Activated CD4-positive, alpha-beta T cell treated with anti-CD3 and anti-CD28 coated beads, Interleukin-2, amount 10 ng/mL, durations not matched to agents 7 days and 5 days (primary cell): Measurements from ENCODE around the gene DISC1. TPM values are rescaled to one million over a fixed set of nuclear protein-coding genes. Genes with fewer than 3 reads are reported as not detected.
"Not testable (repeated sequence)": the region's sequence is repeated elsewhere in the genome, so short reads cannot be mapped to it uniquely, and the experiment has no call there.

ENCODE experiments used
- CTCF ChIA-PET: fragments of 350-600 bp; sonication (Branson Sonifier 250); formaldehyde crosslinking; loops from one replicate; lab custom pipeline; 2021; ENCODE audit warnings: antibody characterized with exemption; lab: Charles Lee
- POLR2A ChIA-PET: fragments of 350-600 bp; sonication (Branson Sonifier 250); formaldehyde crosslinking; loops from one replicate; lab custom pipeline; 2021; ENCODE audit warnings: antibody characterized with exemption; lab: Charles Lee
- DNase-seq: peaks from one replicate; pipeline ENCODE4 v3.0.0-alpha.2; 2020
- H3K27ac Mint-ChIP-seq: one replicate; pipeline ENCODE4 v1.8.0; 2021; ENCODE audit warnings: mild to moderate bottlenecking, moderate library complexity, mixed read lengths
- H3K27me3 Mint-ChIP-seq: one replicate; pipeline ENCODE4 v1.8.0; 2021; ENCODE audit warnings: mixed read lengths
- H3K36me3 Mint-ChIP-seq: one replicate; pipeline ENCODE4 v1.8.0; 2021; ENCODE audit warnings: low read depth, mixed read lengths
- H3K4me1 Mint-ChIP-seq: one replicate; pipeline ENCODE4 v1.8.0; 2021; ENCODE audit warnings: mixed read lengths
- H3K4me3 Mint-ChIP-seq: one replicate; pipeline ENCODE4 v1.8.0; 2021; ENCODE audit warnings: mild to moderate bottlenecking, moderate library complexity, mixed read lengths
- H3K9me3 Mint-ChIP-seq: one replicate; pipeline ENCODE4 v1.8.0; 2021; ENCODE audit warnings: mixed read lengths
- total RNA-seq, 2 experiments: library from RNA; stranded (reverse); gene quantifications; one replicate each; pipeline ENCODE4 v1.2.3, GENCODE V29; 2021

The DISC1 gene
- total RNA-seq, 2 experiments from 2014 or later: 13.3 to 17.0 TPM

GRCh38 chr1:231949277-231950091, 322.9 kb downstream of the DISC1 start:
- DNase-seq: no peak
- ChIA-PET POLR2A (no interaction called here), CTCF (interaction anchor here (0.7 kb wide), 1 partner anchor 970 kb away, joined by 3 read pairs; no protein-coding TSS in a partner anchor)
- no peak overlapping the region for H3K27ac Mint-ChIP-seq
- no peaks in the 10 kb centered on the region for H3K27me3 Mint-ChIP-seq
- no peak overlapping the region for H3K4me3 Mint-ChIP-seq
- peaks cover 2% of the 10 kb centered on the region for H3K9me3 Mint-ChIP-seq
- peaks cover 3% of the 10 kb centered on the region for H3K36me3 Mint-ChIP-seq
- no peaks in the 10 kb centered on the region for H3K4me1 Mint-ChIP-seq

GRCh38 chr1:231950331-231951128, 323.9 kb downstream of the DISC1 start:
- Mint-ChIP-seq H3K27me3 (no peaks in the 10 kb centered on the region), H3K27ac (no peak overlapping the region), H3K36me3 (no peaks in the 10 kb centered on the region), H3K4me3 (no peak overlapping the region), H3K4me1 (no peaks in the 10 kb centered on the region), H3K9me3 (no peaks in the 10 kb centered on the region)
- no peak for DNase-seq
- ChIA-PET POLR2A (no interaction called here), CTCF (interaction anchor here (0.6 kb wide), 1 partner anchor 63 kb away, joined by 3 read pairs; no protein-coding TSS in a partner anchor)

DNA sequence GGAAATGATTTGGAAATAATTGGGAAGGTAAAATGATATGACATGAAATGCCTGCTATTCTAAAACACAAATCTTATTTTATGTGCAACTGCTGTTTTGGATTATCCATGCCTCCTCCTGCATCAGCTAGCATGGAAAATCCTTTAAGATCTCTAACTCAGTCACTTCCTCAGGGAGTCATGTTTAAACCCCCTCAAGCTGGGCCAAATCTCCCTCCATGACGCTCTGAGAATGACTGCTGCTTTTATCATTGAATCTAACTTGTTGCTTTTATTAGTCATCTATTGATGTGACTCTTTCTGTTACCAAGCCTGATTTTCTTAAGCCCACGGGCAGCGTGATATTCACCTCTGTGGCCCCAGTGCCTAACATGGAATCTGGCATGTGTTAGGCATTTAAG, 324.8 kb downstream of the DISC1 start:
- POLR2A ChIA-PET: no interaction called here
- DNase-seq: no peak
- no peak overlapping the region for H3K4me3 Mint-ChIP-seq
- H3K27me3 Mint-ChIP-seq: no peaks in the 10 kb centered on the region
- CTCF ChIA-PET: no interaction called here
- H3K9me3 Mint-ChIP-seq: peaks cover 1% of the 10 kb centered on the region
- H3K4me1 Mint-ChIP-seq: no peaks in the 10 kb centered on the region
- no peak overlapping the region for H3K27ac Mint-ChIP-seq
- no peaks in the 10 kb centered on the region for H3K36me3 Mint-ChIP-seq

DNA sequence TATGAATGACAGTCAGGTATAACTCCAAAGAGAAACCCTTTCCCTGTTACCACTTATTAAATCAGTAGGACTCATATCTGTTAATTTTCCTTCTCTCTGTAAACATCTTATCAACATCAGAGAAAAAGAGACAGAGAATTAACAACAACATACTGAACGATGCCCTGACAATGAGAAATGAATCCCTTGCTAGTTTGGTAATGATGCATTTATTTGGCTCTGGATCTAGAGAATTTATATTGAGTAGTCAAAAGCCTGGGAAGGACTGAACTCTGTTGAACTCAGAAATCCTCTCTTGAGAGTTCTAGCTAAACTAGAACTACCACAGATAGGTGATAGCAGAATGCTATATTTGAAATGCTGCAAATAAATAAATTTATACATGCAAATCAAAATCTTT, 325.6 kb downstream of the DISC1 start:
- H3K4me1 Mint-ChIP-seq: no peaks in the 10 kb centered on the region
- no peak overlapping the region for H3K27ac Mint-ChIP-seq
- H3K36me3 Mint-ChIP-seq: no peaks in the 10 kb centered on the region
- CTCF ChIA-PET: no interaction called here
- POLR2A ChIA-PET: no interaction called here
- H3K27me3 Mint-ChIP-seq: no peaks in the 10 kb centered on the region
- H3K9me3 Mint-ChIP-seq: peaks cover 2% of the 10 kb centered on the region
- H3K4me3 Mint-ChIP-seq: no peak overlapping the region
- DNase-seq: no peak

- no peaks in the 10 kb centered on the region for H3K4me1 Mint-ChIP-seq
- H3K27ac Mint-ChIP-seq: no peak overlapping the region
- no peak for DNase-seq
- no peak overlapping the region for H3K4me3 Mint-ChIP-seq
- no peaks in the 10 kb centered on the region for H3K27me3 Mint-ChIP-seq
- POLR2A ChIA-PET: no interaction called here
- no peaks in the 10 kb centered on the region for H3K36me3 Mint-ChIP-seq
- CTCF ChIA-PET: no interaction called here
- peaks cover 2% of the 10 kb centered on the region for H3K9me3 Mint-ChIP-seq
Measured at GRCh38 chr1:231953660-231954059, 327.1 kb downstream of the DISC1 start.

GRCh38 chr1:231954751-231955150, 328.2 kb downstream of the DISC1 start:
- POLR2A ChIA-PET: no interaction called here

DNA sequence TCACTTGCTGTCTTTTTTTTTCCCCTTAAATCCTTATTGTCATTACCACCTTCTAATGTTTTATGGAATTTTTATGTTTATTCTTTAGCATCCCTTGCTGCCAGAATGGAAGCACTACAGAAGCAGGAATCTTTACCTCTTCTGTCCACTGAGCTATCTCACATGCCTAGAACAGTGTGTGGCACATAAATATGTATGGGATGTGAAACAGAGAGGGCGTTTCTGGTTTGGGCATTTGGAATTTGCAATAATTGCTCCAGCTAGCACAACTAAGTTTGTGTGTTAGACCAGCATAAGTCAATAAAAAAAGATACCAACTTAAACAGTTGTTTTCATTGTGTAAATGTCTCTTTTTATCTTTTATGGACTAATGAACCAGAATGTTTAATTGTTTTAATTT, 330.8 kb downstream of the DISC1 start:
- ChIA-PET POLR2A (no interaction called here), CTCF (no interaction called here)
- DNase-seq: no peak
- Mint-ChIP-seq H3K27me3 (no peaks in the 10 kb centered on the region), H3K27ac (no peak overlapping the region), H3K4me3 (no peak overlapping the region), H3K4me1 (no peaks in the 10 kb centered on the region), H3K9me3 (peaks cover 2% of the 10 kb centered on the region), H3K36me3 (peaks cover 7% of the 10 kb centered on the region)

More at GRCh38 chr1:231954751-231955150, 328.2 kb downstream of the DISC1 start:
- DNase-seq: no peak
- Mint-ChIP-seq H3K36me3 (peaks cover 5% of the 10 kb centered on the region), H3K4me3 (no peak overlapping the region), H3K27ac (no peak overlapping the region), H3K4me1 (no peaks in the 10 kb centered on the region), H3K9me3 (peaks cover 2% of the 10 kb centered on the region), H3K27me3 (no peaks in the 10 kb centered on the region)
- CTCF ChIA-PET: no interaction called here

- Mint-ChIP-seq H3K4me1 (no peaks in the 10 kb centered on the region), H3K27ac (no peak overlapping the region), H3K4me3 (no peak overlapping the region), H3K27me3 (no peaks in the 10 kb centered on the region), H3K9me3 (peaks cover 2% of the 10 kb centered on the region), H3K36me3 (peaks cover 7% of the 10 kb centered on the region)
- ChIA-PET POLR2A (no interaction called here), CTCF (no interaction called here)
- DNase-seq: no peak
Measured at GRCh38 chr1:231958448-231958847, 331.9 kb downstream of the DISC1 start.

DNA sequence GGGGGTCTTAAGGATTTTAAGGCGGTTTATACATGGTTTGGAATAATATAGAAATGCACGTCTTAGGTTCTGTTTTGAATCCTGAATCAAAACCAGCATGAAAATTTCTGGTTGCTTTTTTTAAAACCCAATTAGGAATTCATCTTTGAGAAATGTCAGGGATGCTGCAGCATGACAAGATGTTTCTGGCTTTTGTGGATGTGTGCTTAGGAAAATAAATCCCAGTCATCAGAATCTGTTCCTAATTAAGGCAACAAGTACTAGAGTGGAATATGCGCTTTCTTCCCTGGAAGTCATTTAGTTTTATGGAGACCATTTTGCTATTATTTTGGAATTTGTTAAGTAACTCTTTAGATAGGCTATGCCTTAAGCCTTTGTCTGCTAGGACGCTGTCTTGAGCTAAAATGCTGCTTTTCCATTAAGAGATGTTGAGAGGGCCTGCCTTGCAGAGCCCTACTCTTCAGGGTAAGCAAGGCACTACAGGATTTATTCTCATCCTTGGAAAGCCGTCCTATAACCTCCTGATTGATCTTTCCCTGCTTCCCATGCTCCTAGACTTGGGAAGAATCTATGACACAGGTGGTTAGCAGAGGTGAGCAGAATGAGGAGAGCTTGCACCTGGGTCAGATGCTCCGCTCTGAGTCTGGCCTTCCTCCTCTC, 332.8 kb downstream of the DISC1 start:
- Mint-ChIP-seq H3K27me3 (no peaks in the 10 kb centered on the region), H3K4me1 (no peaks in the 10 kb centered on the region), H3K4me3 (no peak overlapping the region), H3K27ac (no peak overlapping the region), H3K36me3 (peaks cover 7% of the 10 kb centered on the region), H3K9me3 (peaks cover 2% of the 10 kb centered on the region)
- no peak for DNase-seq
- POLR2A ChIA-PET: no interaction called here
- CTCF ChIA-PET: no interaction called here

DNA sequence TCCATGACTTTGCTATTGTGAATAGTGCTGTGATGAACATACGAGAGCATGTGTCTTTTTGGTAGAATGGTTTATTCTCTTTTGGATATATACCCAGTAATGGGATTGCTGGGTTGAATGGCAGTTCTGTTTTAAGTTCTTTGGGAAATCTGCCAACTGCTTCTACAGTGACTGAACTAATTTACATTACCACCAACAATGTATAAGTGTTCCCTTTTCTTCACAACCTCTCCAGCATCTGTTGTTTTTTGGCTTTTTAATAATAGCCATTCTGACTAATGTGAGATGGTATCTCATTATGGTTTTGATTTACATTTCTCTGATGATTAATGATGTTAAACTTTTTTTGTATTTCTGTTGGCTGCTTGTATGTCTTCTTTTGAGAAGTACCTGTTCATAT, 335.2 kb downstream of the DISC1 start:
- H3K9me3 Mint-ChIP-seq: not testable (repeated sequence)

GRCh38 chr1:231962636-231963035, 336.0 kb downstream of the DISC1 start:
- Mint-ChIP-seq H3K27ac (no peak overlapping the region), H3K4me3 (no peak overlapping the region), H3K36me3 (peaks cover 7% of the 10 kb centered on the region), H3K9me3 (no peaks in the 10 kb centered on the region), H3K4me1 (no peaks in the 10 kb centered on the region), H3K27me3 (no peaks in the 10 kb centered on the region)
- no peak for DNase-seq
- POLR2A ChIA-PET: no interaction called here
- CTCF ChIA-PET: no interaction called here

More for the DNA sequence above, 335.2 kb downstream of the DISC1 start:
- H3K27me3 Mint-ChIP-seq, H3K4me1 Mint-ChIP-seq, H3K4me3 Mint-ChIP-seq, POLR2A ChIA-PET, DNase-seq, H3K36me3 Mint-ChIP-seq, H3K27ac Mint-ChIP-seq: not testable (repeated sequence)
- CTCF ChIA-PET: interaction anchor here (1.3 kb wide), 1 partner anchor 30 kb away, joined by 3 read pairs; no protein-coding TSS in a partner anchor

- no peaks in the 10 kb centered on the region for H3K9me3 Mint-ChIP-seq
- no peak overlapping the region for H3K4me3 Mint-ChIP-seq
- no peak for DNase-seq
- H3K27ac Mint-ChIP-seq: no peak overlapping the region
- ChIA-PET CTCF (no interaction called here), POLR2A (no interaction called here)
- H3K36me3 Mint-ChIP-seq: peaks cover 9% of the 10 kb centered on the region
- H3K27me3 Mint-ChIP-seq: no peaks in the 10 kb centered on the region
- H3K4me1 Mint-ChIP-seq: no peaks in the 10 kb centered on the region
Measured at GRCh38 chr1:231964241-231964640, 337.7 kb downstream of the DISC1 start.

- DNase-seq: no peak
- H3K27me3 Mint-ChIP-seq: no peaks in the 10 kb centered on the region
- H3K4me1 Mint-ChIP-seq: no peaks in the 10 kb centered on the region
- H3K9me3 Mint-ChIP-seq: no peaks in the 10 kb centered on the region
- H3K27ac Mint-ChIP-seq: no peak overlapping the region
- no peak overlapping the region for H3K4me3 Mint-ChIP-seq
- CTCF ChIA-PET: no interaction called here
- POLR2A ChIA-PET: no interaction called here
- H3K36me3 Mint-ChIP-seq: peaks cover 4% of the 10 kb centered on the region
Measured at GRCh38 chr1:231964961-231965360, 338.4 kb downstream of the DISC1 start.
